Activated naive CD4-positive, alpha-beta T cell treated with anti-CD3 and anti-CD28 coated beads, Interleukin-2, amount 50 U/mL, for 24 hours (primary cell): ENCODE measurements around the gene ST7L.

Experiments used
- H3K27ac Mint-ChIP-seq: one replicate; pipeline ENCODE4 v1.8.0; 2021; ENCODE audit warnings: mild to moderate bottlenecking, mixed read lengths
- H3K27me3 Mint-ChIP-seq: one replicate; pipeline ENCODE4 v1.8.0; 2021; ENCODE audit warnings: mixed read lengths
- H3K36me3 Mint-ChIP-seq: one replicate; pipeline ENCODE4 v1.8.0; 2021; ENCODE audit warnings: mixed read lengths
- H3K4me1 Mint-ChIP-seq: one replicate; pipeline ENCODE4 v1.8.0; 2021; ENCODE audit warnings: mixed read lengths
- H3K4me3 Mint-ChIP-seq: one replicate; pipeline ENCODE4 v1.8.0; 2021; ENCODE audit warnings: mild to moderate bottlenecking, mixed read lengths
- H3K9me3 Mint-ChIP-seq: one replicate; pipeline ENCODE4 v1.8.0; 2021; ENCODE audit warnings: mixed read lengths

The ST7L gene

DNA sequence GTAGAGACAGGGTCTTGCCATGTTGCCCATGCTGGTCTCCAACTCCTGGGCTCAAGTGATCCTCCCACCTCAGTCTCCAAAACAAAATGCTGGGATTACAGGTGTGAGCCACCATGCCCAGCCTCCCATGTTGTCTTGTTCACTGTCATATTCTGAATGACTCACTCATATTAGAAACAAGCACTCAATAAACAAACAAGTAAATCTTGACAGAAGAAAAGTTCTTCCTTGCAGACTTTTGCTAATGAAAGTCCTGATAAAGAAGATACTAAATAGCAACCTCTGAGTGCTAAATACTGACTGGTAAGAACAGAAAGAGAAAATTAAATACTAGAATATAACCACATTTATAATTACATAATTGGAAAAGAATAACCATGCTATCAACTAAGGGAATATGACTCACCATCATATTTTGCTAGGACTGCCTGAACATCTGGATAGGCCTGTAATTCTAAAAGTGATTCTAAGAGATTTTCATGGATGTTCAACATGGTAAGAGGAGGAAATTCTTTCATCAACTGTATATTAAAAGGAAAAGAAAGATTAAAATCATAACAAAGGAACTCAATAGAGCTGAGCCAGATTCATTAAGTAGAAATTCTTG is 37.3 kb downstream of the ST7L start:
- Mint-ChIP-seq H3K4me1 (no peaks in the 10 kb centered on the region), H3K27ac (no peak overlapping the region), H3K36me3 (no peaks in the 10 kb centered on the region), H3K27me3 (no peaks in the 10 kb centered on the region), H3K9me3 (no peaks in the 10 kb centered on the region), H3K4me3 (no peak overlapping the region)

DNA sequence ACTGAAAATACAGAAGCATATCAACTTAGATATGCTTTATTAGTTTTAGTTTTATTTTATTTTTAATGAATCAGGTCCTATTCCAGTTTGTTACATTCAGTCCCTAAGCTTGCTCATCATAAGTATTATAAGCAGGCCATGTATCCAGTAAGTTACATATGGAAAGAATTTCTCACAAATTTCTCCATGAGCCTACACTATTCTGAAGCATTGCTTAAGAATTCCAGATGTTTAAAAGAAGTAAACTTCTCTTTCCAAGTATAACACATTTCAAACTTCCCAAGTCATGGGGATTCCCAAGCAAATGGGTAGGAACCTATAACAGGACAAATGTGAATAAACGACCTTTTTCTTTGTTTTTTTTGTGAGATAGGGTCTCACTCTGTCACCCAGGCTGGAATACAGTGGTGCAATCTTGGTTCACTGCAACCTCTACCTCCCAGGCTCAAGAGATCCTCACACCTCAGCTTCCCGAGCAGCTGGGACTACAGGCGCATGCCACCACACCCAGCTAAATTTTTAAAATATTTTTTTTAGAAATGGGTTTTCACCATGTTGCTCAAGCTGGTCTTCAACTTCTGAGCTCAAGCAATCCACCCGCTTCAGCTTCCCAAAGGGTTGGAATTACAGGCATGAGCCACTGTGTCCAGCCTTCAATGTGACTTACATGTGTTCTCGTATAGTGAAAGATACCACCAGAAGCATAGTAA is 39.0 kb downstream of the ST7L start:
- H3K4me1 Mint-ChIP-seq: no peaks in the 10 kb centered on the region
- no peaks in the 10 kb centered on the region for H3K27me3 Mint-ChIP-seq
- H3K27ac Mint-ChIP-seq: no peak overlapping the region
- H3K36me3 Mint-ChIP-seq: peaks cover 7% of the 10 kb centered on the region
- no peaks in the 10 kb centered on the region for H3K9me3 Mint-ChIP-seq
- H3K4me3 Mint-ChIP-seq: no peak overlapping the region

DNA sequence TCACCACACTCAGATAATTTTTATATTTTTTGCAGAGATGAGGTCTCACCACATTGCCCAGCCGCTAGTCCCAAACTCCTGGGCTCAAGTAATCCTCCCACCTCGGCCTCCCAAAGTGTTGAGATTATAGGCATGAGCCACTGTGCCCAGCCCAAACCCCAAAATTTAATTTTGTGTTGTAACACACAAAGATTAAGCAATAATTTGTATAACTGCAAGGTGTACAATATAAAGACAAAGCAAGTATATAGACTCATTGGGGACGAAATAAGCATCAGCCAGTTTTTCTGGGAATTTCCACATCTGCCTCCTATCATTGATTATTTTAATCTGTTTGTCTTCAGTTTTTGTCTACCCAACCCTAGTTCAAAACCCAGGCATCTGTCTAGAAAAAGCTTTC is 42.7 kb downstream of the ST7L start:
- Mint-ChIP-seq H3K36me3 (peaks cover 12% of the 10 kb centered on the region), H3K4me3 (no peak overlapping the region), H3K27me3 (no peaks in the 10 kb centered on the region), H3K9me3 (no peaks in the 10 kb centered on the region), H3K27ac (no peak overlapping the region), H3K4me1 (no peaks in the 10 kb centered on the region)

DNA sequence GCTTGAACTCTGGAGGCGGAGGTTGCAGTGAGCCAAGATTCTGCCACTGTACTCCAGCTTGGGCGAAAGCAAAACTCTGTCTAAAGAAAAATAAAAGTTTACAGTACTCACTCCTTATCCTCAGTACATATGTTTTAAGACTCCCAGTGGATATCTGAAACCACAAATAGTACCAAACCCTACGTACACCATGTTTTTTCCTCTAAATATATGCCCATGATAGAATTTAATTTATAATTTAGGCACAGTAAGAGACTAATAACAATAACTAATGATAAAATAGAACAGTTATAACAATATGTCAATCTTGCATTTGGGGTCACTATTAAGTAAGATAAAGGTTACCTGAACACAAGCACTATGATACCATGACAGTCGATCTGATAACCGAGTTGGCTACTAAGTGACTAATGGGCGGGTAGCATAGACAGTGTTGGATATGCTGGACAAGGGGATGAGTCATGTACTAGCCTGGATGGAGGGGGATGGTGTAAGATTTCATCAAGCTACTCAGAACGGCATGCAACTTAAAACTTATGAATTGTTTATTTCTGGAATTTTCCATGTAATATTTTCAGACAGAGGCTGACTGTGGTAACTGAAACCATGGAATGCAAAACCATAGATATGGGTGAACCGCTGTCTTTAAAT is 43.7 kb downstream of the ST7L start:
- Mint-ChIP-seq H3K27ac (no peak overlapping the region), H3K9me3 (no peaks in the 10 kb centered on the region), H3K4me3 (no peak overlapping the region), H3K36me3 (peaks cover 12% of the 10 kb centered on the region), H3K4me1 (no peaks in the 10 kb centered on the region), H3K27me3 (no peaks in the 10 kb centered on the region)

DNA sequence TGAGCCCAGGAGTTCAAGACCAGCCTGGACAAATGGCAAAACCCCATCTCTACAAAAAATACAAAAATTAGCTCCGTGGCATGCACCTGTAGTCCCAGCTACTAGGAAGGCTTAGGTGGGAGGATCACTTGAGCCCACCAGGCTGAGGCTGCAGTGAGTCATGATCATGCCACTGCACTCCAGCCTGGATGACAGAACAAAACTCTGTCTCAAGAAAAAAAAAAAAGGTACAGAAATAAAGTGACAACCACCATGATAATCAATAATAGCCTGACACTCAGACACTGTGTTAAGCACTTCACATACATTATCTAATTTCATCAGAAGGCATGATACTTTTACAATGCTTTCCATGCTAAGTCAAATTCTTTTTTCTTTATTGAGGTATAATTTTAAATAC is 53.1 kb downstream of the ST7L start:
- Mint-ChIP-seq H3K9me3 (no peaks in the 10 kb centered on the region), H3K4me3 (no peak overlapping the region), H3K36me3 (peaks cover 19% of the 10 kb centered on the region), H3K4me1 (no peaks in the 10 kb centered on the region), H3K27me3 (no peaks in the 10 kb centered on the region), H3K27ac (no peak overlapping the region)

DNA sequence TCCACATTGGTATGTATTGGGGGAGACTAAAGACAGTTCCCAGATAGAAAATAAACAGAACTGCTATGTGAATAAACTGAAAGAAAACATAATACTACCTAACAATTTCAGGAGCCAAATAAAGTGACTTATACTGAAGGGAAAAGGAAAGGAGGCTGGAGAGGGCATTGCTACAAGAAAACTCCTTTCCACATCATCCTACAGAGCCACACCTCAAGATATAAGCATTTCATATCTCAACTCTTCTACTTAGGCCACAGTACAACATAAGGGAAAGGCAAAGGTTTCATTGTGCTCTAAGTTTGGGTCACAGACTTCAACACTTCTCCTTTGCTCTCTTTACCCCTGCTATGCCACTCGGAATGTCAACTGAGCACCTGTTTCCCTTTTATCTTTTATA is 54.9 kb downstream of the ST7L start:
- Mint-ChIP-seq H3K27me3 (no peaks in the 10 kb centered on the region), H3K9me3 (no peaks in the 10 kb centered on the region), H3K4me1 (no peaks in the 10 kb centered on the region), H3K4me3 (no peak overlapping the region), H3K27ac (no peak overlapping the region), H3K36me3 (peaks cover 14% of the 10 kb centered on the region)

DNA sequence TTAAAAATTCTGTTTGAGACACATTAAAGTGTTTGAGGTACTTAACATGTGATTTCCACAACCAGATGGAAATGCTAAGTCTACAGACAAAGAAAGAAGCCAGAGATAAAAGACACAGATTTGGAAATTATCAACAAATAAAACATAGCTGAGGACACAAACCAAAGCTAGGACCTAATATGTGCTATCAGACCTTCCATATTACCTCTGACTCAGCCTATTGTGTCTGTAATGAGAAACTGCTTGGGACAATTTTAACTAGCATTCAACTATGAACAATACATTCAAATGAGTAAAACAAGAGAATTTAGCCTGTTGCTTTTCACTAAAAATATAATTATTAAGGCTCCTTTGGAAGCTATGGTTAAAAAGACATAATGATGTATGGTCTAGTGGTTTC is 55.6 kb downstream of the ST7L start:
- Mint-ChIP-seq H3K4me3 (no peak overlapping the region), H3K9me3 (no peaks in the 10 kb centered on the region), H3K27me3 (no peaks in the 10 kb centered on the region), H3K36me3 (peaks cover 14% of the 10 kb centered on the region), H3K4me1 (no peaks in the 10 kb centered on the region), H3K27ac (no peak overlapping the region)

DNA sequence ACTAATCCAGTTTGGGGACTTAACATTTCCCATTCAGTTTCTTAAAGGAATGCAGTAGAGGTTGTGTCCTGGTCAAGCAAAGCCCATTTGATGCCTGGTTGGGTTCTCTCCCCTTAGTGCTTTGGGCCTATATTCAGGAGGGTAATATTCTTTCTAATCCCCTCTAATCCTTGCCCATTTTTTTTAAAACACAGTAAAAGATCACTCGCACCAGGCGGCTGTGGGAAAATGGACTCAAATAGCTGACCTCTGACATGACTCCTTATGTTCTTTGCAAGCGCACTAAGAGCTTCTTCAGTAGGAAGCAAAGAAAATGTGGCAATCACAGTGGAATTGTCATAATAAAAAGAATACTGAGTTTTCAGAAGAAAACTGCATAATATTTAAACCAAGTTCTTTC is 60.3 kb downstream of the ST7L start:
- no peaks in the 10 kb centered on the region for H3K27me3 Mint-ChIP-seq
- no peaks in the 10 kb centered on the region for H3K4me1 Mint-ChIP-seq
- peaks cover 15% of the 10 kb centered on the region for H3K36me3 Mint-ChIP-seq
- H3K4me3 Mint-ChIP-seq: no peak overlapping the region
- no peak overlapping the region for H3K27ac Mint-ChIP-seq
- H3K9me3 Mint-ChIP-seq: no peaks in the 10 kb centered on the region

DNA sequence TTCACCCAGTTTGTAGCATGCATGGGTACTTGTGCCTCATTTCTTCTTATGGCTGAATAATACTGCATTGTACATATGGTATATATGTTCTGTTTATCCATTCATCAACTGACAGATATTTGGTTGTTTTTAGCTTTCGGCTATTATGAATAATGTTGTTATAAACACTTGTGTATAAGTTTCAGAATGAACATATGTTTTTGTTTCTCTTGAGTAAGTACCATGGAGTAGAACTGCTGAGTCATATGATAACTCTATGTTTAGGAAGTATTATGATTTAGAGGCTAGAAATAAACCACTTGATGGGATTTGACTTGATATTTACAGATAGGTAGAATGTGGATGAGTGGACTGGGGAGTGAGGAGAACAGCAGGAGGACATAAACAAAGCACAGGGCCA is 61.6 kb downstream of the ST7L start:
- H3K9me3 Mint-ChIP-seq: no peaks in the 10 kb centered on the region
- no peak overlapping the region for H3K4me3 Mint-ChIP-seq
- H3K4me1 Mint-ChIP-seq: no peaks in the 10 kb centered on the region
- H3K27ac Mint-ChIP-seq: no peak overlapping the region
- no peaks in the 10 kb centered on the region for H3K27me3 Mint-ChIP-seq
- H3K36me3 Mint-ChIP-seq: peaks cover 9% of the 10 kb centered on the region

DNA sequence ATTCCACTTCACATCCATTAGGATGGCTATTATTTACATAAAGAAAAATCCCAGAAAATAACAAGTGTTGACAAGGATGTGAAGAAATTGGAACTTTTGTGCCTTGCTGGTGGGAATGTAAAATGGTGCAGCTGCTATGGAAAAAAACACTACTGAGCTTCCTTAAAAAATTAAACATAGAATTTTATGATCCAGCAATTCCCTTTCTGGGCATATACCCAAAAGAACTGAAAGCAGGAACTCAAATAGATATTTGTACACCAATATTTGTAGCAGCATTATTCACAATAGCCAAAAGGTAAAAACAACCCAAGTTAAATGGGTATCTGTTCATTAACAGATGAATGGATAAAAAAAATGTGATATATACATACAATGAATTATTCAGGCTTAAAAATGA is 64.5 kb downstream of the ST7L start:
- Mint-ChIP-seq H3K27me3 (no peaks in the 10 kb centered on the region), H3K4me1 (no peaks in the 10 kb centered on the region), H3K36me3 (peaks cover 8% of the 10 kb centered on the region), H3K9me3 (no peaks in the 10 kb centered on the region), H3K4me3 (no peak overlapping the region), H3K27ac (no peak overlapping the region)

DNA sequence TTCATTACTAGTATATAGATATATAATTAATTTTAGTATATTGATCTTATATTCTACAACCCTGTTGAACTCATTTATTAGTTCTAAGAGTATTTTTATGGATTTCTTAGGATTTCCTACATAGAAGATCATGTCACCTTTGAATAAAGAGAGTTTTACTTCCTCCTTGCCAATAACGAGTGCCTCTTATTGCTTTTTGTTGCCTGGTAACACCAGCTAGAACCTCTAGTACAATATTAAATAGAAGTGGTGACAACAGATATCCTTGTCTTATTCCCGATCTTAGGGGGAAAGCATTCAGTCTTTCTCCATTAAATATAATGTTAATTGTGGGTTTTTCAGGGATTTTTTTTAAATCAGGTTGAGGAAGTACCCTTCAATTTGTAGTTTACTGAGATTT is 69.4 kb downstream of the ST7L start:
- H3K27ac Mint-ChIP-seq: no peak overlapping the region
- peaks cover 7% of the 10 kb centered on the region for H3K36me3 Mint-ChIP-seq
- H3K4me3 Mint-ChIP-seq: no peak overlapping the region
- no peaks in the 10 kb centered on the region for H3K4me1 Mint-ChIP-seq
- H3K27me3 Mint-ChIP-seq: no peaks in the 10 kb centered on the region
- H3K9me3 Mint-ChIP-seq: no peaks in the 10 kb centered on the region

DNA sequence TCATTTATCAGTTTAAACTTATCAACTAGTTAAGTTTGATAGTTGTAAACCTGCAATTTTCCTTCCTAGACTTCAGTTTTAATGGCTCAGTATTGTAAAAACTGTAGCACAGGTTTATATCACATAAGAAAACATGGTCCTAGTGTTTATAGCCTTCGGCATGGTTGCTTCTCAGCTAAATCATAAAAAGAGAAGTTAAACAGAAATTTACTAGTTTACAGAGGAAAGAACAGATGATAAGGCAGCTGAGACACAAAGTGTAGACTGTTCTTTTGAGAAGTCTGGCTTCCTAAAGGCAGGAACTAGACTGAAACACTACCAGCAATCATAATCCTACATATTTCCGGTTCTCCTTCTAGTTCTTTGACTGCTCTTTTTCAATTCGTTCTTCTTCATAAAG is 70.4 kb downstream of the ST7L start:
- no peaks in the 10 kb centered on the region for H3K4me1 Mint-ChIP-seq
- peaks cover 4% of the 10 kb centered on the region for H3K36me3 Mint-ChIP-seq
- no peak overlapping the region for H3K4me3 Mint-ChIP-seq
- no peaks in the 10 kb centered on the region for H3K27me3 Mint-ChIP-seq
- no peak overlapping the region for H3K27ac Mint-ChIP-seq
- H3K9me3 Mint-ChIP-seq: no peaks in the 10 kb centered on the region

DNA sequence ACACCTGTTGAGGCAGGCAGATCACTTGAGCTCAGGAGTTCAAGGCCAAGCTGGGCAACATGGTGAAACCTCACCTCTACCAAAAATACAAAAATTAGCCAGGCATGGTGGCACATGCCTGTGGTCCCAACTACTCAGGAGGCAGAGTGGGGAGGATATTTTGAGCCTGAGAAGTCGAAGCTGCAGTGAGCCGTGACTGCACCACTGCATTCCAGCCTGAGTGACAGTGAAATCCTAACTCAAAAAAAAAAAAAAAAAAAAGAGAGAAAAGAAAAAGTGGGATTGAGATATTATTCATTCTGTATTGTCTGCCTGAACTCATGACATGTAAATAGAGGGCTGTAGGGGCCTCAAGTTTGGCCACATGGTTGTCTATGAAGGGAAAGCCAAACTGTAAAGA is 72.9 kb downstream of the ST7L start:
- Mint-ChIP-seq H3K4me1 (no peaks in the 10 kb centered on the region), H3K36me3 (peaks cover 10% of the 10 kb centered on the region), H3K27me3 (no peaks in the 10 kb centered on the region), H3K4me3 (no peak overlapping the region), H3K9me3 (no peaks in the 10 kb centered on the region), H3K27ac (no peak overlapping the region)

DNA sequence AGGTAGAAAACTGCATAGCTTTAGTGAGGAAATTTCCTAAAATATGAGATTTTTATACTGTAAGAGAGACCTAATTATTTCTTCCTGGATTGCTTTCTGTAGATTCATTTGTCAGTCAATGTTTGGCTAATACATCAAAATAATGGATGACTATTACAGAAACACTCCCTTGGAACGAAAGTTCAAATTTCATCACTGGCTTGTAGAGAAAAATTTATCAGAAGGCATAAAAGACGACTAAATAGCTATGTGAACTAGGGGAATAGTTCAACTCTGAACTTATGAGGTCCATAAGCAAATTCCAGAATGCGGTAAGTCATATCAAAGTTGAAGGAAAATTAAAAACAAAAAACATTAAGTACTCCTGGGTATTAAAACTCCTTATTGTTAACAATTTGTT is 74.2 kb downstream of the ST7L start:
- Mint-ChIP-seq H3K4me1 (no peaks in the 10 kb centered on the region), H3K36me3 (peaks cover 12% of the 10 kb centered on the region), H3K4me3 (no peak overlapping the region)

DNA sequence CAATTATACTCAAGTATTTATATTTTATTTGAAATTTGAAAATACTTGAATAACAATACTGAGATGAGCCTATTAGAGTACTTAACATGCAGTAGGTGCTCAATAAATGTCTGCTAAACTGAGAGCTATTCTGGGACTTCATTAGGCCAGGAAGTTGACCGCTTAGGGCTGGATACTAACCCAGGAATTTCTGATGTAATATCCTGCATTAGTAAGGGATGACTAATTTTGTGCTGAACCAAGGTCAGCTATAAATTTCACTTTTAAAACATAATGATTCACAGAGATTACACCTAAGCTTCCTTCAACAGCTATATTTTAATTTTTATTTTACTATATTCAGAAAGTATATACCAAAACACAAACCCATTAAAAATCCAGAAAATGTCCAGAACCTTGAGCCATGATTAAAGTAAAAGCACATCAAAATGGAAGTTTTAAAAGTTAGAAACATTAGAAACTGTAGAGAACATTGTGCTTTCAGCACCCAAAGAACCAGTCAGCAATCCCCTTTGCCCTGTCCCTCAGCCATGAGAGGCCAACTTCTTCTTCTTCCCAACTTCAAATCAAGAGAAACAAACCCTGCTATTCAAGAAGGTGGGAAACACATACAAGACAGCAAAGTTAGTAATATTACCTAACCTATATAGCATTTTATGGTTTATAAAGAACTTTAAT is 74.8 kb downstream of the ST7L start:
- Mint-ChIP-seq H3K9me3 (no peaks in the 10 kb centered on the region), H3K4me3 (no peak overlapping the region), H3K27me3 (no peaks in the 10 kb centered on the region), H3K27ac (no peak overlapping the region), H3K4me1 (no peaks in the 10 kb centered on the region), H3K36me3 (peaks cover 12% of the 10 kb centered on the region)

More for the DNA sequence above, 74.2 kb downstream of the ST7L start:
- H3K9me3 Mint-ChIP-seq: no peaks in the 10 kb centered on the region
- no peaks in the 10 kb centered on the region for H3K27me3 Mint-ChIP-seq
- no peak overlapping the region for H3K27ac Mint-ChIP-seq
